ENCODE measurements around the gene RPLP2.
A peak's percentile ranks its signal among the peaks of the same experiment; 100 is the strongest.

RPLP2 gene

DNA sequence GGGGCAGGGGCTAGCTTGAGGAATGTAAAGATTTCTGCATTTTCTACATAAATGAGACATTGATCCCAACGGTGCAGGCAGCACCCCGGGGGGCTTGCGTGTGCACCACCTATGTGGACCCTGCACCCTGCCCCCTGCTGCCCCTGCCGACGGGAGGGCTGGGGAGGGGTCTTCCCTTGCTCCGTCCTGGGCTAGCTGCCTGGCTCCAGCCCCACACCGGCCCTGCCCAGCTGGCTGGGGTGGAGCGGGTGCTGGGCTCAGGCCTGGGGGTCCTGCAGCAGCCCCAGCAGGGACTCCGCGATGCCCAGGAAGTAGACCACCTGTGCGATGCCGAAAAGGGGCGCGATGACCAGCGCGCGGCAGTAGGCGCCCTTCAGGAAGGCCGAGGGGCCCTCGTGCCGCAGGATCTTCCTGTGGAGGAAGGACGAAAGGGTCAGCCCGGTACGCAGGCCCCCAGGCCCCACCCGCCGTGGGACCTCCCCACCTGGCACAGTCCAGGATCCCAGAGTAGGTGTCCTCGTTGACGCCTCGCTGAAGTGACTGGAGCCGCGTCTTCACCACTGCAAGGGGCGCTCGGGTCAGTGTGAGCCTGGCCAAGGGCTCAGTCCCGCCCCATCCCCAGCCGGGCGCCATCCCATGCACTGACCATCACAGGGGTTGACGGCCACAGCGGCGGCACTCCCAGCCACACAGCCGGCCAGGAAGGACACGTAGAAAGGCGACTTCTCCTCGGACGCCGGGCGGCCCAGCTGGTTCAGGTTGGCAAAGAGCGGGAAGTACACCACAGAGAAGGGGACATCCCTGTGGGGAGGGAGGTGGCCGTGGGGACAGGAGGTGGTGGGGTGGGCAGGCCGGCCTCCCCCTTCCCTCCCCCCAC is 17.9 kb upstream of the RPLP2 start:
- DNase-seq (ENCODE audit: low read depth in 2 of 2) = no peak

DNA sequence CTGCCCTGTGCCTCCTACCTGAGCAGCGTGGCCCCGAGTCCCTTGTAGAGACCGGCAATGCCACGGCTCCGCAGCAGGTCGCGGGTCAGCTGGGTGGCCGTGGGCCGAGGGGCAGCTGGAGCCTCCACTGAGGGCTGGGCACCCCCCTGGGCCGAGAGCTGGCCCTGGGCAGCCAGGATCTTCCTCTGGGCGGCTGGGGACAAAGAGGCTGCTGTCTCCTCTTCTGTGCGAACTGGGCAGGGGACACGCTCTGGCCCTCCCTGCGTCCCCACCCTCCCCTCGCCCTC is 17.3 kb upstream of the RPLP2 start:
- DNase-seq (ENCODE audit: low read depth in 2 of 2) = no peak

DNA sequence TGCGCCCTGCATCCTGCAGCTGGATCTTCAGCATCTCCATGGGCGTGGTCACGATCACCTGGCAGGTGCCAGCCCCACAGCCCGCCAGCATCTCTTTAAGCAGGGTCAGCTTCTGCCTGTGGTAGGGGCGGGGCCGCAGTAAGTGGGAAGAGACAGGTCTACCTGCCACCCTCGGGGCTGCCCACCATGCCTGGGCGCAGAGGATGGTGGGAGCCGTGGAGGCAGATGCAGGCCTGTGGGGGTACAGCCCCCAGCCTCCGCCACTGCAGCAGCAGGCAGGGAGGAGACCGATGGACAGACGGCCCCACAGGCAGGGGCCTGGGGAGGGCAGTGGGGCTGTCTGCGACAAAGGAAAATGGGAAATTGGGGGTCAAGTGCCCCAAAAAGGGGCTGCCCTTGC is 16.9 kb upstream of the RPLP2 start:
- no peak for DNase-seq (ENCODE audit: low read depth in 2 of 2)

GRCh38 chr11:793556-793955 is 16.2 kb upstream of the RPLP2 start:
- DNase-seq (ENCODE audit: low read depth in 2 of 2) = no peak

GRCh38 chr11:794013-794765 is 15.6 kb upstream of the RPLP2 start:
- no peak for DNase-seq (ENCODE audit: low read depth in 2 of 2)

DNA sequence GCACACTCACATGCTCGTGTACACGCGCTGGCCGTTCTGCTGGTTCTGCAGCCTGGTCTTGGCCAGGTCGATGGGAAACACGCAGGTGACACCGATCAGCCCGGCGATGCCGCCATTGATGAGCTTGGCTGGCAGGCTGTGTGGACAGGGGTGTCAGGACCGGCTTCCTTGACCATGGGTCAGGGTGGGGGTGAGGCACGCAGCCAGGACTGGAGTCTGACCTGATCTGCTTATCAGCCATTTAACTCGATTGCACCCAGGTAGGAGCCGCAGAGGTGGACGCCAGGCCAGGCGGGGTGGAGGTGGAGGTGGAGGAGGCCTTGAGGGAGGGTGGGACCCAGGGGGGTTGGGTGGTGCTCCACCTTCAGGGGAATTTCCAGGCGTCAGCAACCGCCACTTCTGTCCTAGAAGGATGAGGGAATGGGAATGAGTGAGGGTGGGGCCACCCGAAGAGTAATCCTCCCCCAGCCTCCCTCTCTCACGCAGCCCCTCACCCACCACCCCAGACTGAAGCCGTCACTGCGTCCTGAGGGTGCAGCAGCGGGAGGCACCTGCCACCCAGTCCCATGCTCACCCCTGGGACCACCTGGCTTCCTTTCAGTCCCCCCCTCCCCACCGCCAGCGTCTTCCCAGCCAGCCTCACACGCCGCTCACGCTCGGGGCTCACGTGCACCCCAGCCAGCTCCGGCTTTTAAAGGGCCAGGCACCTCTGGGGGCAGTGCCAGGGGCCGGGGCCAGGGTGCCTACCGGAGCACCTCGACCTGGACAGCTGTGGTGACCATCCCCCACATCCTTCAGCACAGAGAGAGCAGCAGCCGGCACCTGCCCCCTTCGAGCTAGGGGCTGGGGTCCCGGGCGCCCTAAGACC is 14.8 kb upstream of the RPLP2 start:
- DNase-seq (ENCODE audit: low read depth in 2 of 2) = no peak

GRCh38 chr11:795634-796564 is 13.9 kb upstream of the RPLP2 start:
- DNase-seq (ENCODE audit: low read depth in 2 of 2) = peak; percentile 74 to 77

GRCh38 chr11:796565-797295 is 13.0 kb upstream of the RPLP2 start:
- DNase-seq (ENCODE audit: low read depth in 2 of 2) = no peak

GRCh38 chr11:797296-798092 is 12.3 kb upstream of the RPLP2 start:
- DNase-seq (ENCODE audit: low read depth in 2 of 2) = peak; percentile 57 to 62

DNA sequence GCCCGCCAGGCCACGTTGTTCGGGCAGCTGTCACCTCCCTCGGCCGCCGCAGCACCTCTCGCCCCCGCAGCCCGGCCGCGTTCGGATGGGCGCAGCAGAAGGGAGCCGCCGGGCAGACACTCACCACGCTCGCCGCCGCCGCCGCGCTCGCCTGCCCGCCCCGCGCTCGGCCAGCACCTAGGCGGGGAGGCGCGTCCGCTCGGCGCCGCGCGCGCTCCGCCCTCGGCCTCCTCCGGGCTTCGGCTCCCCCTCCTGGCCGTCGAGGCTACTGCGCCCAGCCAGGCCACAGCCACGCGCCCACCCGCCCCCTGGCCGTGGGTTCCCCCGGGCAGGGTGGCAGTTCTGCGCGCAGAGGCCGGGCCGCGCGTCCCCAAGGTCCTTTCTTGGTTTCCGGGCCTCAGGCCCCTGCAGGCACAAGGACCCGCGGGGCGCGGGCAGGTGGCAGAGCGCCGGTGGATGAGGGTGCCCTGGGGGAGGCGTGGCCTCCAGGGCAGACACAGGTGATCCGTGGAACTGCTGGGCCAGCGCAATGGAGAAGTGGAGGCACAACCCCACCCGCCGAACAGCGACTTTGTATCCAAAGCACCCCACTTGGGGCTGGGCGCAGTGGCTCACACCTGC is 11.6 kb upstream of the RPLP2 start, which contains the start of gene SLC25A22:
TSS of gene SLC25A22 (minus strand) at position 189 of the 621 bp plus-strand sequence. CDS start 3,275 bp downstream, outside the sequence.
- peak; percentile 61 to 75 for DNase-seq (ENCODE audit: low read depth in 2 of 2)

DNA sequence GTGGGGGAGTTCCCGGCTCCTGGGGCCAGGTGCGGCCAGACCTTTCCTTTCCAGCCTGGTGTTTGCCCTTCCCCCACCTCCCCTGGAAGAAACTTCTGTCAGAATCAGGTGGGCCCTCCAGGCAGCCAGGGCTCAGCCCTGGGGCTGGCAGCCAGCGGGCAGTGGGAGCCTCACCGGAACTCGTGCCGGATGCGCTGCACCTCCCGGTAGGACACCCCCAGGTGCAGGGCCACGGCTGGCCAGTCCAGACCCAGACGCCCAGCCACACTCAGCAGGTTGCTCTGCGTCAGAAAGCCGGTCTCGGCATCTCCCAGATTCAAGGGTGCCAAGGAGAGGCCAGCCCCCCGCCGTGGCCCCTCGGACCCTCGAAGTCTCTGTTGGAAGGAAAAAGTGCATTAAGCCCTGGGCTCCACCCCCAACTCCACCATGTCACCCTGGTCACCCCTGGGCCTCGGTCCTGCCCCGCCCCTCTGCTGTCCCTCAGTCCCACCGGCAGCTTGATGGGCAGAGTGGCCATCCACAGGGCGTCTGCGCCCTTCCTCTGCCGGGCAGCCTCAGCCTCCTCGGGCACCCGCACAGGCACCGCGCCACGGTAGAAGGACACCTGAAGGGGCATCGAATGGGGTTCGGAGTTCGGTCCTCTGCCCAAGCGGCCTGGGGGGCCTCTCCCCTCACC is 10.0 kb upstream of the RPLP2 start:
- no peak for DNase-seq (ENCODE audit: low read depth in 2 of 2)

GRCh38 chr11:800473-800872 is 9.3 kb upstream of the RPLP2 start:
- no peak for DNase-seq (ENCODE audit: low read depth in 2 of 2)

DNA sequence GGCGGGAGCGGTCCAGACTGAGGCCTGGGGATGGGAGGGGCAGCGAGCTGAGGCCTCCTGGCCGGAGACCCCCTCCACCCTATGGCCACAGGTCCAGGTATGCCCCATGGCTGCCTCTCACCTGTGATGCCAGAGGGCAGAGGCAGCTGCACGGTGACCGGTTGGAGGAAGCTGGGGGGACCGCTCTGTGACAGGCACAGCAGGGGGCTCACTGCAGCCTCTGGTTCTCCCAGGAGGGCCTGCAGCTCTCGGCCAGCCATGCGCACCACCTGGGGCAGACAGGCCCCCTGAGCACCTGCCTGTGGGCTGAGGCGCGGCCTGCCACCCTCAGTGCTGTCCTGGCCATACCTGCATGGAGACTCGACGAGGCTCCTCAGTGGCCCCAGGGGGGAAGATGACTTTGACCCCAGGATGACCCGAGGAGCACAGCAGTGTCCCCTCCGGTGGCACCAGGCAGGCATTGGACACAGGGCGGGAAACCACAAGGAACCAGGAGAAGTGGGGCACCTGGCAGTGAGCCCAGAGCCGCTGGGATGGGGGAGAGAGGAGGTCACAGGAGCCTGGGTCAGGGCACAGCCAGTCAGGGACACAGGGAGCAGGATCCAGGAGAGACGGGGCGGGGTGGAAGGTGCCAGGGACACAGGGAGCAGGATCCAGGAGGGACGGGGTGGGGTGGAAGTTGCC is 8.5 kb upstream of the RPLP2 start:
- no peak for DNase-seq (ENCODE audit: low read depth in 2 of 2)

- DNase-seq (ENCODE audit: low read depth in 2 of 2) = no peak
Measured at GRCh38 chr11:802018-802617, 7.6 kb upstream of the RPLP2 start.

GRCh38 chr11:802693-803466 is 6.9 kb upstream of the RPLP2 start:
- DNase-seq (ENCODE audit: low read depth in 2 of 2) = no peak

DNA sequence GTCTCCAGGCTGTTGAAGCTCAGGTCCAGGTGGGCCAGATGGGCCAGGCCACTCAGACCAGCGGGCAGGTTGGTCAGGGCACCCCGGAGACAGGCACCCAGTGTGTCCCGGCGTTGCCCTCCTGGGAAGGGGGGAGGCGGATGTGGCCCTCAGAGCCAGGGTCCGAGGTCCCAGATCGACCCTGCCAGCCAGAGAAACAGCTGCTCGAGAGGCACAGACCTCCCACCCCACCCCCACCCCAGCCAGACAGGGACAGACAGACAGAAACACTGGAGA is 6.4 kb upstream of the RPLP2 start:
- no peak for DNase-seq (ENCODE audit: low read depth in 2 of 2)

Measured in stimulated activated CD8-positive, alpha-beta memory T cell treated with anti-CD3 and anti-CD28 coated beads, Interleukin-15, amount 100 ng/mL, for 4 hours (primary cell).